Measurements from ENCODE around the gene GLRA2.

GLRA2 gene

GRCh38 chrX:14718403-14718802, 189.1 kb downstream of the GLRA2 start:
- no peaks in the 10 kb centered on the region for H3K27me3 ChIP-seq (ENCODE audit: control insufficient read depth, insufficient read depth, low read length)
- no peaks in the 10 kb centered on the region for H3K36me3 ChIP-seq (ENCODE audit: control insufficient read depth, low read depth, low read length)
- H3K9ac ChIP-seq (ENCODE audit: low read length), result no peak overlapping the region
- H3K9me3 ChIP-seq (ENCODE audit: control insufficient read depth, low read depth, low read length), result no peaks in the 10 kb centered on the region
- H3K4me1 ChIP-seq (ENCODE audit: control insufficient read depth, low read depth, low read length), result no peaks in the 10 kb centered on the region
- H3K4me3 ChIP-seq (ENCODE audit: low read length), result no peak overlapping the region
- H3K27ac ChIP-seq (ENCODE audit: low read length), result no peak overlapping the region

DNA sequence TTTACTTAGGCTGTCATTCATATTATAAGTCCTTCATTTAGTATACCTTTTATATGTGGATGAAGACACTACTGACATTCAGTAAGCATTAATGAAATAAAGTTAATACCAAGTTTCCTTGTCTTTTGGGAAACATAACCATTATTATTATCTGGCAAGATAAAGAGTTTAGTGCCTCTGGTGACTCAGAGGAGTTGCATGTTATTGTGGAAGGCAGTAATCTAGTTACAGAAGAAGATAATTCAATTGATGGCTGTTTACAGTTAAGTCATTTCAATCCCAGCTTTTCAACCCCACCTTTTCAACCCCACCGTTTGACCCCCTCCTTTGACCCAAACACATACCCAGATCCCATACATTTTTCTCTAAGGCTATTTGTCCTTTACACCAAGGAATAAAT, 199.7 kb downstream of the GLRA2 start:
- no peaks in the 10 kb centered on the region for H3K27me3 ChIP-seq (ENCODE audit: control insufficient read depth, insufficient read depth, low read length)
- no peak overlapping the region for H3K27ac ChIP-seq (ENCODE audit: low read length)
- H3K4me3 ChIP-seq (ENCODE audit: low read length), result no peak overlapping the region
- no peaks in the 10 kb centered on the region for H3K4me1 ChIP-seq (ENCODE audit: control insufficient read depth, low read depth, low read length)
- H3K9ac ChIP-seq (ENCODE audit: low read length), result no peak overlapping the region
- H3K36me3 ChIP-seq (ENCODE audit: control insufficient read depth, low read depth, low read length), result no peaks in the 10 kb centered on the region
- no peaks in the 10 kb centered on the region for H3K9me3 ChIP-seq (ENCODE audit: control insufficient read depth, low read depth, low read length)

DNA sequence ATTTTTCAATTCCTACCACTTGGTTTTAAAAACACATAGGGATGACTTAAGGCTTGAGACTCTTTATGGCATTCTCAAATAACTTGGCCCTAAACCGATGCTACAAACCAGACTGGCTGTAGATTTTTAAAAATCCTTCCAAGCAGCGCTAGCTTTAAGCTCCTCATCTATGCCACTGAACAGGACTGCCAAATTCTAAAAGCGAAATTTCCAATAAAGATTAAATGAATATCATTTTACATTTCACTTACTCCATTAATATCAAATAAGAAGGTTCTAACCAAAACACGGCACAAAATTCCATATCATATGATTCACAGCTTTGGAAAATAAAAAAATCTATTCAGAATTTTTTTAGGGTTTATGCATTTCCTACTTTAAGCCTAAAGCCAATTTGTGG, 209.3 kb downstream of the GLRA2 start:
- H3K27ac ChIP-seq (ENCODE audit: low read length), result no peak overlapping the region
- no peaks in the 10 kb centered on the region for H3K36me3 ChIP-seq (ENCODE audit: control insufficient read depth, low read depth, low read length)

GRCh38 chrX:14753441-14753840, 224.1 kb downstream of the GLRA2 start:
- Histone ChIP-seq H3K9ac (ENCODE audit: low read length) (no peak overlapping the region), H3K4me3 (ENCODE audit: low read length) (no peak overlapping the region), H3K27ac (ENCODE audit: low read length) (no peak overlapping the region), H3K36me3 (ENCODE audit: control insufficient read depth, low read depth, low read length) (no peaks in the 10 kb centered on the region), H3K9me3 (ENCODE audit: control insufficient read depth, low read depth, low read length) (no peaks in the 10 kb centered on the region), H3K4me1 (ENCODE audit: control insufficient read depth, low read depth, low read length) (no peaks in the 10 kb centered on the region), H3K27me3 (ENCODE audit: control insufficient read depth, insufficient read depth, low read length) (no peaks in the 10 kb centered on the region)

More for the DNA sequence above, 209.3 kb downstream of the GLRA2 start:
- H3K4me3 ChIP-seq (ENCODE audit: low read length), result no peak overlapping the region
- no peaks in the 10 kb centered on the region for H3K27me3 ChIP-seq (ENCODE audit: control insufficient read depth, insufficient read depth, low read length)
- no peaks in the 10 kb centered on the region for H3K9me3 ChIP-seq (ENCODE audit: control insufficient read depth, low read depth, low read length)
- H3K4me1 ChIP-seq (ENCODE audit: control insufficient read depth, low read depth, low read length), result peaks cover 7% of the 10 kb centered on the region
- H3K9ac ChIP-seq (ENCODE audit: low read length), result no peak overlapping the region

DNA sequence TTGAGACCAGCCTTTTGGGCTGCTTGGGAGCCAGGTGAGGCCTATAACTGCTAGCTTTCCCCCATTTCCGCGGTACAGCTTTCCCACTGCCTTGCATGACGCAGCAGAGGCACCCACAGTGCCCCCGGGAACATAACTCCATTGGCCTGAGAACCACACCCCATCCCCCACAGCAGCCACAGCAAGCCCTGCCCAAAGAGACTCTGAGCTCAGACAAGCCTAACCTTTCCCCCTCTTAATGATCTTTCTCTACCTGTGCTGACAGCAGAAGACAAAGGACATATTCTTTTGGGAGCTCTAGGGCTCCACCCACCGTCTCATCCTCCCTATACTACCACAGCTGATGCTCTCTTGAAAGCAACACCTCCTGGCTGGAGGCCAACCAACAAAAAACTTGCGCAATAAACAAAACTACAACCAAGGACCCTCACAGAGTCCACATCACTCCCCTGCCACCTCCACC, 228.7 kb downstream of the GLRA2 start:
- Histone ChIP-seq H3K9ac (ENCODE audit: low read length) (no peak overlapping the region), H3K27me3 (ENCODE audit: control insufficient read depth, insufficient read depth, low read length) (no peaks in the 10 kb centered on the region), H3K27ac (ENCODE audit: low read length) (no peak overlapping the region), H3K9me3 (ENCODE audit: control insufficient read depth, low read depth, low read length) (no peaks in the 10 kb centered on the region), H3K36me3 (ENCODE audit: control insufficient read depth, low read depth, low read length) (no peaks in the 10 kb centered on the region), H3K4me1 (ENCODE audit: control insufficient read depth, low read depth, low read length) (no peaks in the 10 kb centered on the region), H3K4me3 (ENCODE audit: low read length) (no peak overlapping the region)

- H3K27ac ChIP-seq (ENCODE audit: low read length), result no peak overlapping the region
- H3K4me1 ChIP-seq (ENCODE audit: control insufficient read depth, low read depth, low read length), result no peaks in the 10 kb centered on the region
- no peak overlapping the region for H3K9ac ChIP-seq (ENCODE audit: low read length)
- H3K27me3 ChIP-seq (ENCODE audit: control insufficient read depth, insufficient read depth, low read length), result no peaks in the 10 kb centered on the region
- H3K36me3 ChIP-seq (ENCODE audit: control insufficient read depth, low read depth, low read length), result peaks cover 3% of the 10 kb centered on the region
- H3K4me3 ChIP-seq (ENCODE audit: low read length), result no peak overlapping the region
- H3K9me3 ChIP-seq (ENCODE audit: control insufficient read depth, low read depth, low read length), result peaks cover 4% of the 10 kb centered on the region
Measured at GRCh38 chrX:14775416-14775815, 246.1 kb downstream of the GLRA2 start.

DNA sequence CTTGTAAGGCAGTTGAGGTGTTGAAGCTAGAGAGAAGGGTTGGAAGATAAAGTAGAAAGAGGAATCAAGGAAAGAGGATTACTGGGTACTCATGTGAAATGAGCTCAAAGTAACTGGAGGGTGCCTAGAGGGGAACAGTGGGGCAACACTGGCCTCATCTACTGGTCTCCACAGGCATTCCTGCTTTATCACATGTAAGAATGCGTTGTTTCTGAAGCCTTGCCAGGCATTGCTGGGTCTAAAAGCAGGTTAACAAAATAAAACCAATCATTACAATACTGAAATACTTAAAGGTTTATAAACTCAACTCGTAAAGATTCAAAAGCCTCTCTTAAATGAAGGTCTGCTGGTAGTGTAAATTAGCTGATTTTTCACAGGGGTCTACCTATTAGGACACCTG, 247.6 kb downstream of the GLRA2 start:
- Histone ChIP-seq H3K9me3 (ENCODE audit: control insufficient read depth, low read depth, low read length) (no peaks in the 10 kb centered on the region), H3K36me3 (ENCODE audit: control insufficient read depth, low read depth, low read length) (no peaks in the 10 kb centered on the region), H3K27me3 (ENCODE audit: control insufficient read depth, insufficient read depth, low read length) (no peaks in the 10 kb centered on the region), H3K4me1 (ENCODE audit: control insufficient read depth, low read depth, low read length) (no peaks in the 10 kb centered on the region), H3K9ac (ENCODE audit: low read length) (no peak overlapping the region), H3K27ac (ENCODE audit: low read length) (no peak overlapping the region), H3K4me3 (ENCODE audit: low read length) (no peak overlapping the region)

DNA sequence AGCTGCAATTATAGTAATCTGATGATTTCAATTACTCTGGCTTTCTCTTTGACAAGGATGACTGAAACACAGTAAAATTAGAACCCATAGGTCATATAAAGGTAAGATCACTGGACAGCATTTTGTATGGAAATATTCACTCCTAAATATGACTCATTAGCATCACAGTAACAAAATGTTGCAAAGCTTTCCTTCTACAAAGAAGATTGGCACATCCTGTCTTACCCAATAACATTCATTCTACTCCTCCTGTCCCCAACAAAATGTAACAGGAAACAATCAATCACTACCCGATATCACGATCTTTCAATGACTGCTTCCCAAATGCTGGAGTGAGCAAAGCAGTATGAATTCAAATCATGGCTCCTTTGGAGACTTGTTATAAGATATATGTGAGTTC, 248.2 kb downstream of the GLRA2 start:
- Histone ChIP-seq H3K4me1 (ENCODE audit: control insufficient read depth, low read depth, low read length) (no peaks in the 10 kb centered on the region), H3K4me3 (ENCODE audit: low read length) (no peak overlapping the region), H3K9me3 (ENCODE audit: control insufficient read depth, low read depth, low read length) (no peaks in the 10 kb centered on the region), H3K36me3 (ENCODE audit: control insufficient read depth, low read depth, low read length) (no peaks in the 10 kb centered on the region), H3K27ac (ENCODE audit: low read length) (no peak overlapping the region), H3K9ac (ENCODE audit: low read length) (no peak overlapping the region), H3K27me3 (ENCODE audit: control insufficient read depth, insufficient read depth, low read length) (no peaks in the 10 kb centered on the region)

- Histone ChIP-seq H3K27me3 (ENCODE audit: control insufficient read depth, insufficient read depth, low read length) (no peaks in the 10 kb centered on the region), H3K36me3 (ENCODE audit: control insufficient read depth, low read depth, low read length) (no peaks in the 10 kb centered on the region), H3K9ac (ENCODE audit: low read length) (no peak overlapping the region), H3K9me3 (ENCODE audit: control insufficient read depth, low read depth, low read length) (no peaks in the 10 kb centered on the region), H3K4me1 (ENCODE audit: control insufficient read depth, low read depth, low read length) (no peaks in the 10 kb centered on the region), H3K4me3 (ENCODE audit: low read length) (no peak overlapping the region), H3K27ac (ENCODE audit: low read length) (no peak overlapping the region)
Measured at GRCh38 chrX:14779580-14779979, 250.2 kb downstream of the GLRA2 start.
